Measurements from ENCODE around the gene RCAN1.

- TF ChIP-seq CTCF (IDR thresholded peaks at IDR 0.05), result no peak
- TF ChIP-seq POLR2A (IDR thresholded peaks at IDR 0.05), result no peak
Observed at GRCh38 chr21:34567604-34568155, 47.2 kb downstream of the RCAN1 start.

Data from body of pancreas (tissue), 4 donors.